Mesenchymal stem cell (in vitro differentiated cells and primary cell): Measurements from ENCODE around the gene ADGRF4.
"Not testable (repeated sequence)": the region's sequence is repeated elsewhere in the genome, so short reads cannot be mapped to it uniquely, and the experiment has no call there.

Experiments used
- DNase-seq: peaks from one replicate; pipeline ENCODE4 v3.0.0-alpha.2; 2013
- H2AFZ ChIP-seq: one replicate; pipeline ENCODE4 v1.6.1; 2013; ENCODE audit warnings: low read depth, mild to moderate bottlenecking, control low read depth, inconsistent platforms, low read length, moderate library complexity
- H2AK5ac ChIP-seq: 2 replicates; pipeline ENCODE4 v1.6.1; 2013; ENCODE audit warnings: low read length, moderate library complexity, mild to moderate bottlenecking, inconsistent platforms; ENCODE audit not compliant: severe bottlenecking
- H2BK120ac ChIP-seq: one replicate; pipeline ENCODE4 v1.6.1; 2013; ENCODE audit warnings: low read depth, mild to moderate bottlenecking, inconsistent platforms, low read length, moderate library complexity
- H2BK12ac ChIP-seq, 2 experiments: one replicate each; pipeline ENCODE4 v1.6.1; 2013; ENCODE audit warnings: inconsistent platforms in 2 of 2, low read length in 2 of 2, mild to moderate bottlenecking in 2 of 2, moderate library complexity in 2 of 2, control low read depth in 1 of 2
- H2BK15ac ChIP-seq: one replicate; pipeline ENCODE4 v1.6.1; 2013; ENCODE audit warnings: mild to moderate bottlenecking, low read depth, inconsistent platforms; ENCODE audit not compliant: poor library complexity, severe bottlenecking
- H2BK5ac ChIP-seq: 2 replicates; pipeline ENCODE4 v1.6.1; 2013; ENCODE audit warnings: low read depth, mild to moderate bottlenecking, low read length, control low read depth, inconsistent platforms; ENCODE audit not compliant: poor library complexity, severe bottlenecking
- H3K14ac ChIP-seq, 2 experiments: one replicate each; pipeline ENCODE4 v1.6.1; 2013; ENCODE audit warnings: inconsistent platforms in 2 of 2, low read length in 2 of 2, control low read depth in 1 of 2, mild to moderate bottlenecking in 1 of 2, moderate library complexity in 1 of 2
- H3K18ac ChIP-seq, 2 experiments: one replicate each; pipeline ENCODE4 v1.6.1; 2013; ENCODE audit warnings: inconsistent platforms in 2 of 2, low read length in 2 of 2, control low read depth in 1 of 2, low read depth in 1 of 2, mild to moderate bottlenecking in 1 of 2
- H3K23ac ChIP-seq, 2 experiments: one replicate each; pipeline ENCODE4 v1.6.1; 2013; ENCODE audit warnings: inconsistent platforms in 2 of 2, low read length in 2 of 2, mild to moderate bottlenecking in 2 of 2, moderate library complexity in 2 of 2, control low read depth in 1 of 2
- H3K27ac ChIP-seq: 2 replicates; pipeline ENCODE4 v1.5.1; 2013; ENCODE audit warnings: mild to moderate bottlenecking, moderate library complexity, low read length, control low read depth, inconsistent platforms; ENCODE audit not compliant: poor library complexity, severe bottlenecking
- H3K27me3 ChIP-seq, 2 experiments: 2 replicates each; pipeline versions ENCODE4 v1.6.1 to v1.7.0; 2013; ENCODE audit warnings: low read length in 2 of 2, mild to moderate bottlenecking in 2 of 2, moderate library complexity in 2 of 2, control low read depth in 1 of 2, inconsistent platforms in 1 of 2; ENCODE audit not compliant: control insufficient read depth in 1 of 2, insufficient read depth in 1 of 2
- H3K36me3 ChIP-seq, 2 experiments: 2 replicates each; pipeline versions ENCODE4 v1.6.1 to v1.7.0; 2013; ENCODE audit warnings: low read length in 2 of 2, control low read depth in 1 of 2, inconsistent platforms in 1 of 2, low read depth in 1 of 2, mild to moderate bottlenecking in 1 of 2; ENCODE audit not compliant: insufficient read depth in 2 of 2, control insufficient read depth in 1 of 2
- H3K4ac ChIP-seq, 2 experiments: one replicate each; pipeline ENCODE4 v1.6.1; 2013; ENCODE audit warnings: inconsistent platforms in 2 of 2, low read length in 2 of 2, mild to moderate bottlenecking in 2 of 2, moderate library complexity in 2 of 2, control low read depth in 1 of 2, low read depth in 1 of 2
- H3K4me1 ChIP-seq: 2 replicates; pipeline ENCODE4 v1.6.1; 2013; ENCODE audit warnings: low read depth, low read length, control low read depth; ENCODE audit not compliant: control insufficient read depth, insufficient read depth
- H3K4me2 ChIP-seq: 2 replicates; pipeline ENCODE4 v1.6.1; 2013; ENCODE audit warnings: low read length, mild to moderate bottlenecking, inconsistent platforms; ENCODE audit not compliant: poor library complexity, severe bottlenecking
- H3K4me3 ChIP-seq, 2 experiments: 2 replicates each; pipeline versions ENCODE4 v1.5.1 to v1.7.0; 2013; ENCODE audit warnings: low read length in 2 of 2, mild to moderate bottlenecking in 2 of 2, control low read depth in 1 of 2, low read depth in 1 of 2; ENCODE audit not compliant: insufficient read depth in 1 of 2
- H3K79me1 ChIP-seq: replicated peaks from 2 replicates; pipeline ENCODE4 v1.6.1; 2013; ENCODE audit warnings: mild to moderate bottlenecking, control low read depth, low read length, inconsistent platforms; ENCODE audit not compliant: poor library complexity, severe bottlenecking
- H3K9ac ChIP-seq: 2 replicates; pipeline ENCODE4 v1.7.0; 2013; ENCODE audit warnings: mild to moderate bottlenecking, low read length, moderate library complexity
- H3K9me3 ChIP-seq: 2 replicates; pipeline ENCODE4 v1.7.0; 2013; ENCODE audit warnings: mild to moderate bottlenecking, low read length; ENCODE audit not compliant: control insufficient read depth
- H4K8ac ChIP-seq: one replicate; pipeline ENCODE4 v1.6.1; 2013; ENCODE audit warnings: inconsistent platforms, mild to moderate bottlenecking, low read length, moderate library complexity
- H4K91ac ChIP-seq: one replicate; pipeline ENCODE4 v1.6.1; 2013; ENCODE audit warnings: mild to moderate bottlenecking, low read length, inconsistent platforms
- WGBS: methylation state at CpG from one replicate; pipeline ENCODE4 v1.1.7; 2013; ENCODE audit warnings: mixed read lengths; 5-methylcytosine and 5-hydroxymethylcytosine counted together

Gene ADGRF4

DNA sequence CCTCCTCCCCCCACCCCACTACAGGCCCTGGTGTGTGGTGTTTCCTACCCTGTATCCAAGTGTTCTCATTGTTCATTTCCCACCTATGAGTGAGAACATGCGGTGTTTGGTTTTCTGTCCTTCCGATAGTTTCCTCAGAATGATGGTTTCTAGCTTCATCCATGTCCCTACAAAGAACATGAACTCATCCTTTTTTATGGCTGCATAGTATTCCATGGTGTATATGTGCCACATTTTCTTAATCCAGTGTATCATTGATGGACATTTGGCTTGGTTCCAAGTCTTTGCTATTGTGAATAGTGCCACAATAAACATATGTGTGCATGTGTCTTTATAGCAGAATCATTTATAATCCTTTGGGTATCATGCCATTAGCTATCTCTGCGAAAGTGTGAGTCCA lies 46.9 kb downstream of the ADGRF4 start:
- H3K36me3 ChIP-seq, H3K27ac ChIP-seq, H3K4ac ChIP-seq, H3K9me3 ChIP-seq, H3K27me3 ChIP-seq, H3K79me1 ChIP-seq, H2BK12ac ChIP-seq, H2BK120ac ChIP-seq, H4K8ac ChIP-seq, H3K18ac ChIP-seq, H2BK5ac ChIP-seq, H3K9ac ChIP-seq, H3K4me1 ChIP-seq, H3K23ac ChIP-seq, H3K14ac ChIP-seq, H2AFZ ChIP-seq, H2AK5ac ChIP-seq, DNase-seq, H4K91ac ChIP-seq, H3K4me2 ChIP-seq, H2BK15ac ChIP-seq, H3K4me3 ChIP-seq: not testable (repeated sequence)
- 87% methylated on average over 2 of the region's 3 CpGs for WGBS

DNA sequence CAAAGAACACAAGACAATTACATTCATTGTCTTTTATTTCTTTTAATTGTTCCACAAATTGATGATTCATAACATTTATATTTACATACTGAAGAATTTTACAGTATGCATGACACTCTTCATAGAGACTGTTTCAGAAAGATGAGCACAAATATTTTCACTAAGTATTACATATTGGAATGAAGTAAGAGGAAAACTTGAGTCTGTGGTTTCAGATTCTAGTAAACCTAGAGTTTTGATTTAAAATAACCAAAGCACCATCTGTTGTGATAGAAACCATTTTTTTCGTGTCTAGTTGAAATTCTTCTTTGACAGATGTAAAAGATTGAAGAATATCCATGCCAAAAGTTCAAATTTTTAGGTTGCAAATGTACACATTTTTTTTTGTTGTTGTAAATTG lies 51.4 kb downstream of the ADGRF4 start:
- Histone ChIP-seq H4K91ac (no peak overlapping the region), H3K9ac (no peak overlapping the region), H3K4me3 (no peak overlapping the region), H3K4ac (no peak overlapping the region), H3K27me3 (no peaks in the 10 kb centered on the region), H3K4me1 (no peaks in the 10 kb centered on the region), H2BK12ac (no peak overlapping the region), H2BK120ac (no peak overlapping the region), H2AK5ac (no peak overlapping the region), H3K18ac (no peak overlapping the region), H3K36me3 (no peaks in the 10 kb centered on the region), H2BK5ac (no peak overlapping the region), H3K4me2 (no peak overlapping the region), H4K8ac (no peak overlapping the region), H3K23ac (no peak overlapping the region), H3K14ac (no peak overlapping the region), H3K27ac (no peak overlapping the region), H2AFZ (no peak overlapping the region), H2BK15ac (no peak overlapping the region), H3K79me1 (no peaks in the 10 kb centered on the region), H3K9me3 (no peaks in the 10 kb centered on the region)
- WGBS = no CpG with 5 or more reads among the region's 1 CpG
- DNase-seq = no peak

DNA sequence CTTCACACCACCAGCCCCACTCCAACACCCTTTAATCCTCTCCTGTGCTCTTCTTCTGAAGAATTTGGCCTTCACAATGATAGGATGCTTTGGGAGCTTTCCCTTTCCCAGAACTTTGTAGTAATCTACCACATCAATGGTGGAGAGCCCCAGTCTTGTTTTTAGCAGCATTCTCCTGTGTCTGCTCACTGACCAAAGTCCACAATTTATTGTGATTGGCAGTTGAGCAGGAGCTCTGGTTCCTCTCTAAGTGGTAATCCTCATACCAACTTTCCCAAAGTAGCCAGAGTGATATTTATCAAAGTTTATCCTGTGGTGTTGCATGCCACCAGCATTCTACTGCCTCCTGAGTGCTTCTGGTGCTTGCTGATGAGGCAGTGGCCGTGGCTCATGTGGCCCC lies 54.4 kb downstream of the ADGRF4 start:
- Histone ChIP-seq H2BK120ac (no peak overlapping the region), H3K23ac (no peak overlapping the region), H3K27me3 (no peaks in the 10 kb centered on the region), H3K4me1 (no peaks in the 10 kb centered on the region), H2BK12ac (no peak overlapping the region), H2BK5ac (no peak overlapping the region), H2BK15ac (no peak overlapping the region), H3K9me3 (no peaks in the 10 kb centered on the region), H3K9ac (no peak overlapping the region), H3K18ac (no peak overlapping the region), H3K36me3 (no peaks in the 10 kb centered on the region), H4K8ac (no peak overlapping the region), H3K4ac (no peak overlapping the region), H3K4me3 (no peak overlapping the region), H2AK5ac (no peak overlapping the region), H3K4me2 (no peak overlapping the region), H3K27ac (no peak overlapping the region), H3K14ac (no peak overlapping the region), H4K91ac (no peak overlapping the region), H3K79me1 (no peaks in the 10 kb centered on the region), H2AFZ (no peak overlapping the region)
- no peak for DNase-seq
- WGBS = 83% methylated on average over 1 of the region's 1 CpG

DNA sequence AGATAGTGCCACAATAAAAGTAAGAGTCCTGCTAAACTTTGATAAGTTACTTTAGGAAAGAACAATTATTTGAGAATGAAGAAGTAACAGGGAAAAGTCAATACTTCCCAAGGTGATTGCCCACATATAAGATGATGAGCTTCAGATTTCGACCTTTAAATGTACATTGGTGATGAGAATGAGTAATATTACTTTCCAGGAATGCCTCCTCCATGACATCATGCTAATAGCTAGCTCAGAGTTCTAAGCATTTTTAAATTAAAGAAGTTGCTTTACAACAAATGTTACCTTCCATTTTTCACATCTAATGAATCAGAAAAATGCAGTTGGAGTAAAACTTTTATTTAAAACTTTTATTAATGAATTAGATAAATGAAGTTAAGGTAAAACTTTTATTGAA lies 61.0 kb downstream of the ADGRF4 start:
- no CpG with 5 or more reads among the region's 1 CpG for WGBS
- no peak overlapping the region for H2BK15ac ChIP-seq

More for the DNA sequence above, 61.0 kb downstream of the ADGRF4 start:
- H4K8ac ChIP-seq = no peak overlapping the region
- no peak overlapping the region for H3K23ac ChIP-seq
- no peak overlapping the region for H3K9ac ChIP-seq
- no peak overlapping the region for H3K4me2 ChIP-seq
- no peak overlapping the region for H2BK120ac ChIP-seq
- H2BK12ac ChIP-seq = no peak overlapping the region
- H2AFZ ChIP-seq = no peak overlapping the region
- H2BK5ac ChIP-seq = no peak overlapping the region
- H3K27me3 ChIP-seq = no peaks in the 10 kb centered on the region
- no peaks in the 10 kb centered on the region for H3K36me3 ChIP-seq
- H3K4me3 ChIP-seq = no peak overlapping the region
- H3K4ac ChIP-seq = no peak overlapping the region
- H3K18ac ChIP-seq = no peak overlapping the region
- no peak overlapping the region for H2AK5ac ChIP-seq
- no peak overlapping the region for H3K14ac ChIP-seq
- no peaks in the 10 kb centered on the region for H3K4me1 ChIP-seq
- DNase-seq = no peak
- no peaks in the 10 kb centered on the region for H3K9me3 ChIP-seq
- no peak overlapping the region for H3K27ac ChIP-seq
- no peaks in the 10 kb centered on the region for H3K79me1 ChIP-seq
- no peak overlapping the region for H4K91ac ChIP-seq
